ENCODE data around the gene OXSR1.

OXSR1 gene

DNA sequence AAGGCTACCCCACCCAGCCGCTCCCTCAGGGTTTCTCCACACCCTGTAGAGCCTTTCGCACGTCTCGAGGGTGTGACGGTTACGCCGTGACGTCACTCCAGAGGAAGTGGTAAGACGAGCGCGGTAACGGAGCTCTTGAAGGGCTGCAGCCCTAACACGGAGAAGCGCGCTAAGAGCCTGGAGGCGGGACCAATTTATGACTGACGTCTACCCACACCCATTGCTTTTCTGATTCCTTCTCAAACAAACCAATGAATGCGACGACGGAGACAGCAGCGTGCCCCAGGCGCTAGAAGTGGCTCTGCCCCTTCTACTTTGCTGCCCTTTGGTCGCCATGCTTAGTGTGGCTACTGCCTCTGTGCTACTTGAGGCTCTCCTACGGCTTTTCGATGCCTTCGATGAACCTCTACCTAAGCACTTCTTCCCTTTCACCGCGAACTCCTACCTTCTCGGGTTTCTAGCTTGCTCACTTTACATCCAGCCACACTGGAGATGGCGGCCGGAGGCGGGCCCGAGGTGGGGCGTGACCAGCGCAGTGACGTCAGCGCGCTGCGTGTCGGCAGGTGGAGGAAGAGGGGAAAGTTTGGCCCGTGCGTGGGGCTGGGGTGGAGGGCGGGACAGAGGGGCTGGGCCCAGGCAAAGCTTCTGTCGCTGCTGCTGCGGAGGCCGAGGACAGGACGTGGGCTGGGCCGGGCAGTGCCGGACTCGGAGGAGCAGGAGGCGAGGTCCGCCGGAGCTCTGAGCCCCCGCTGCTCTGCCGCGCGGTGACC is at the start of gene OXSR1:
Gene OXSR1, plus strand, starts transcription at position 586 of the 770 bp plus-strand sequence. CDS start 340 bp downstream, outside the sequence.
- peak; percentile 97 to 98 for DNase-seq

DNA sequence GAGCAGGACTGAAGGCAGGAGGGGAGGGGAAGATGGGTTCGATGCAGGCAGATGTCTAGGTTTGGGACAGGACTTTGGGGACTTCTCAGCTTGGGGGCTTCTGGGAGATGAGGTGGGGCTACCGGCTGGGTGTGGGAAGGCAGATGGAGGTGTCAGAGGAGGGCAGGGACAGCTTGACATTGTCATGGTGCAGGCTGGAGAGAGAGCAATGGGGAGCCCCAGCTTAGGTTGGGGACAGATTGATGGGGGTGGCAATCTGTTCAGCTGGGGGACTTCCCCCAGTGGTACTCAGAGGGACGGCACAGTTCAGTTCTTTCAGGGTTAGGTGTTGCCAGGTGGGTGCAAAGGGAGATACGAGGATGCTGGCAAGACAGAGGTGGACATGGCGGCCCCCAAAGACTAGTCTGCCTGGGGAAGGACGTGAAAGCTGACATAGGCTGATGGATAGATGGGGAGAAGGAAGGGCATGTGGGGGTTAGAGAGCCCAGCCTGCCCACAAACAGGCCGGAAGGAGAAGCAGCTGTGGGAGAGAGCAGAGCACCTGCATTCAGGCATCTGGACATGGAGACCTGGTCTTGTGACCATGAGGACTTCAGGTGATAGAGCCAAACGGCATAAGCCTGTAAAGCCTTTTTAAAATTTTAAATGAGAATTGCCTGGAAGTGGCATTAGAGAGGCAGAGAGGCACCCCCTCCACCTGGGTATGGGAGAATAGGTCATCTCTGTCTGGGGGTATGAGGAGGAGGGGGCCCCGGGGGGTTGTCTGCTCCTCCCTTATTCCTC is 49.5 kb upstream of the OXSR1 start:
- DNase-seq = no peak

DNA sequence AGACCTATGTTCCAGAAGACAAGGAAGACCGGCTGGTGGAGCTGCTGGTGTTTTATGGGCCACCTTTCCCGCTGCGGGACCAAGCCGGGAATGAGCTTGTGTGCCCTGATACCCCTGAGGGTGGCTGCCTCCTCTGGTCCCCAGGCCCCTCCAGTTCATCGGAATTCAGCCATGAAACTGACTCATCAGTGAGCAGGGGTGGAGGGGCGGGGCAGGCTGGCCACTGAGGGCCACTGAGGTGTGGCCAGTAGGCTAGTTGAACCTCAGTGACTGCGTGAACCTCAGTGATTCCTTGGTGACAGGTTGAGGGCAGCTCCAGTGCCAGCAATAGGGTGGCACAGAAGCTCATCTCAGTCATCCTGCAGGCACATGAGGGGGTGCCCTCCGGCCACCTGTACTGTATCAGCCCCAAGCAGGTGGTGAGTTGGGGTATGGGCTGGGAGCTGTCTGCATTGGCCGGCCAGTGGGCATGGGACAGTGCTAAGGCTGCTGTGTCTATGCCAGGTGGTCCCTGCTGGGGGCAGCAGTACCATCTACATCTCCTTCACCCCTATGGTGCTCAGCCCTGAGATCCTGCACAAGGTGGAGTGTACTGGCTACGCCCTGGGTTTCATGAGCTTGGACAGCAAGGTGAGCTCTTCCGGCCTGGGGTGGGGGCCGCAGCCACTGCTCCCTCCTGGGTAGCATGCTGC is 48.7 kb upstream of the OXSR1 start:
- no peak for DNase-seq

GRCh38 chr3:38117163-38117716 is 48.1 kb upstream of the OXSR1 start:
- DNase-seq = no peak

- peak; percentile 39 to 44 for DNase-seq
Observed at GRCh38 chr3:38117748-38118420, 47.5 kb upstream of the OXSR1 start.

DNA sequence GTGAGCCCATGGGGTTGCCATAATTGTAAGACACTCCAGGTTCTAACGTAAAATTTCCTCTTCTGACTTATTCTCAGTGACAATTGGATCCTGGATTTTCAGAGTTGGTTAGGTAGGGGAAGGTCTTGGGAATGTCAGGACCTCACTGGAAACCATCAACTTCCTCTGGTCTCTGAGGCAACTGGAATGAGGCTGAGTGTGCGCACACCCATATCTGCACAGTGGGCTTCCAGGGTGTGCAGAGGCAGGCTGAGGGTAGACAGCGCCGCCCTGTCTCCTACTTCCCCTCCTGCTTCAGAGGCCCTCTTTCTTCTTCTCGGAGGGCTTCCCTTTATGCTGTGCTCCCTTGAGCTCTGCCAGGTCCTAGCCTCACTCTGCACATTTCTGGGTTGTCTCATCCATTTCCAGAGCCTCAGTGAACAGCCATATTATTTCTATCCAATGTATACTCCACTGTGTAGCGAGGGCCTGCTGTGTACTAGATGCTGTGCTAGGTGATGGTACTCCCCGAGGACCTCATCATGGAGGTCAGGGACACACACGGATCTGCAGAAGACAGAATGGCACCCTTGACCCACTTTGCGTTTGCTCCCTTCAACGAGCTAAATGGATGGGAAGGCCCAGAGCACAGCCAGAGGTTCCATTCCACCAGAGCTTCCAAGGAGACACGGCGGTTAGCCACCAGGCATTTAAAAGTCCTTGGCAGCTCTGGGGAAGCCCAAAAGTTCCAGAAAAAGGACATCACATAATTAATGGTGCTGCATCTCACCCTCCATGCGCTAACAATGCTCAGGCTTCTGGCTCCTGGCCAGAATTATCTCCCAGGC is 46.7 kb upstream of the OXSR1 start:
- DNase-seq = no peak

DNA sequence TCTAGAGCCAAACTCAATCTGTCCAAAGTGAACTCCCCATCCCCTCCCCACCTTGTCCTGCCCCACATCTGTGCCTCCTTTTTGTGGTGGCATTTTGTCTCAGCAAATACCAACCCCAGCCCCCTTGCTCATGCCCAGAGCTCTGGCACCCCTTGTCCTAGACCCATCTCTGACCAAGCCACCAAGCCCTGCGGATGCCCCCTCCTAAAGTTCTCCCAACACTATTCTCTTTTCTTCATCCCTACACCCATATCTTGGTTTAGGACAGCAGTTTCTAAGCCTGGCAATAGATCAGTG is 46.1 kb upstream of the OXSR1 start:
- DNase-seq = no peak

- DNase-seq = no peak
Observed at GRCh38 chr3:38119821-38120692, 45.3 kb upstream of the OXSR1 start.

GRCh38 chr3:38120693-38121450 is 44.5 kb upstream of the OXSR1 start:
- DNase-seq = no peak

DNA sequence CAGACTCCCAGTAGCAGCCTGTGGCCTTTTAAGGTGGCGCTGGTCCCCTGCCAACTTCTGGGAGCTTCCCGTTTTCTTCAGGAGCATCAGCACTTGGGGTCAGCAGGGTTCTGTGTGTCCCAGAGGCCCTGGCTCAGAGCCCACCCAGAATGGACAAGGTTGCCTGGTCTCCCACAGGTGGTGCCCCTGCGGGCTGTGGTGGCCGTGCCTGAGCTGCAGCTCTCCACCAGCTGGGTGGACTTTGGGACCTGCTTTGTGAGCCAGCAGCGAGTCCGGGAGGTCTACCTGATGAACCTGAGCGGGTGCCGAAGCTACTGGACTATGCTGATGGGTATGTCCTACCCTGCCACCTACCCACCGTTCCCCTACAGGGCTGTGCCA is 43.9 kb upstream of the OXSR1 start:
- no peak for DNase-seq

DNA sequence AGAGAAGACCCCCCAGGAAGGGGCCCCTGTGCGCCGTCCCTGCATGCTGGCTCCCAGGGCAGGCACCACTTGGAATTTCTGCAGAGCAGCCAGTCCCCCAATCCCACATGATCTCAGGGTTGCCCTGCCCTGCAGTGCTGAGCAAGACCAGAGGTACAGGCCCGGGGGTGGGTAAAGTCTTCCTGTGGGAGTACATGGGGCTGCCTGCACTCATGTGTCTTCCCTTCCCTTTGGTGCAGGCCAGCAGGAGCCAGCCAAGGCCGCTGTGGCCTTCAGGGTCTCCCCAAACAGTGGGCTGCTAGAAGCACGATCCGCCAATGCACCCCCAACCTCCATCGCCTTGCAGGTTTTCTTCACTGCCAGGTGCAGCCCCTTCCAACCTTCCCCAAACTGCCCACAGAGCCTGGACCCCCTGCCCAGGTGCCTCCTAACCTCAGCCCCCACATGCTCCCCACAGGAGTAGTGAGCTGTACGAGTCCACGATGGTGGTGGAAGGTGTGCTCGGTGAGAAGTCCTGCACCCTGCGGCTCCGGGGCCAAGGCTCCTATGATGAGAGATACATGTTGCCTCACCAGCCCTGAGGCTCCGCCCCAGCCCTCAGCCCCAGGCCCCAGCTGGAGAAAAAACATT is 43.4 kb upstream of the OXSR1 start:
- DNase-seq = no peak

GRCh38 chr3:38122712-38123290 is 42.5 kb upstream of the OXSR1 start:
- no peak for DNase-seq

GRCh38 chr3:38124324-38125122 is 40.8 kb upstream of the OXSR1 start:
- no peak for DNase-seq

DNA sequence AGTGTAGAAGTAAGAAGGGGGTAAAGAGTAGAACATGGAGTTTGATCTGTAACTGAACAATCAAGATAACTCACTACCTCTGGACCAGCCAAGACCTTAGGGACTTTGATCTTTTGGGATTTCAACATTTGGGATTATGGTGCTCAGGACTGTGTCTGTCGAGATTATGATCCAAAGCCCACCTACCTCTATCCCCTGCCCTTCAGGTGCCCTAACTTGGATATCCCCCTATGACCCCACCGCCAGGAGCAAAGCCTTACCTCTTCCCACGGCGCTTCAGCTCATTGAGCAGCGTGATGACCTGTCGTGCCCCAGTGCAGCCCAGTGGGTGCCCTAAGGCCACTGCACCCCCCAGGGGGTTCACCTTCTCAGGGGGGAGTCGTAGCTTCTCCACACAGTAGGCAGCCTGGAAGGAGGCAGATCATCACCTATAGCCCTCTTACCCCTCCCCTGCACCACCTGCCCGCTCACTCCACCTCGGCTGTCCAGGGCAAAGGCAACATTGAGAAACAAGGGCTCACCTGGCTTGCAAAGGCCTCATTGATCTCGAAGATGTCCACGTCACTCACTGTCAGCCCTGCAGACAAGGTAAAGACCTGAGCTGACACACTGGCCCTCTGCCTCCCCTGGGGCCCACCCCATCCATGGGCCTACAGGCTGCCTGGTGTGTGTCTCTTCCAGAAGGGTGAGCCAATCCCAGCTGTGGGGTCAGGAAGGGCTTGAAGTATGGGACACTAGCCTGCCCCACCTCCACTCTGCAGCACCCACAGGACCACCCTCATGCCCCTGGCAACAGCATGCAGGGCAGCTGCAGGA is 39.8 kb upstream of the OXSR1 start:
- DNase-seq = no peak

GRCh38 chr3:38126121-38126892 is 39.0 kb upstream of the OXSR1 start:
- no peak for DNase-seq

- no peak for DNase-seq
Observed at GRCh38 chr3:38127611-38128302, 37.6 kb upstream of the OXSR1 start.

All from SHP77 (cell line).